Endodermal cell (in vitro differentiated cells): Measurements from ENCODE around the gene EFNA2. TPM values are rescaled to one million over a fixed set of nuclear protein-coding genes. Genes with fewer than 3 reads are reported as not detected.

Experiments
- DNase-seq: peaks from one replicate; pipeline ENCODE4 v3.0.0-alpha.2; 2017
- H3K27ac ChIP-seq: 2 replicates; pipeline ENCODE4 v1.5.1; 2013; ENCODE audit warnings: mild to moderate bottlenecking, low read depth, low read length, moderate library complexity
- H3K27me3 ChIP-seq: 2 replicates; pipeline ENCODE4 v1.6.1; 2013; ENCODE audit warnings: mild to moderate bottlenecking, low read length, moderate library complexity; ENCODE audit not compliant: insufficient read depth, control insufficient read depth, poor library complexity, severe bottlenecking
- H3K36me3 ChIP-seq: 2 replicates; pipeline ENCODE4 v1.7.0; 2013; ENCODE audit warnings: mild to moderate bottlenecking, low read length, moderate library complexity; ENCODE audit not compliant: control insufficient read depth, insufficient read depth
- H3K4me1 ChIP-seq: one replicate; pipeline ENCODE4 v1.7.0; 2013; ENCODE audit warnings: low read length; ENCODE audit not compliant: control insufficient read depth, insufficient read depth
- H3K4me3 ChIP-seq: 2 replicates; pipeline ENCODE4 v1.5.1; 2013; ENCODE audit warnings: mild to moderate bottlenecking, low read length, moderate library complexity
- H3K9ac ChIP-seq: 2 replicates; pipeline ENCODE4 v1.6.1; 2013; ENCODE audit warnings: mild to moderate bottlenecking, low read length, moderate library complexity; ENCODE audit not compliant: poor library complexity, severe bottlenecking; ENCODE audit errors: extremely low read depth
- H3K9me3 ChIP-seq: 2 replicates; pipeline ENCODE4 v1.6.1; 2013; ENCODE audit warnings: mild to moderate bottlenecking, low read length, moderate library complexity; ENCODE audit not compliant: control insufficient read depth
- H3K27ac Mint-ChIP-seq: 2 replicates; pipeline ENCODE4 v1.8.0; 2020; ENCODE audit warnings: mixed read lengths
- H3K27me3 Mint-ChIP-seq: 2 replicates; pipeline ENCODE4 v1.8.0; 2021; ENCODE audit warnings: mild to moderate bottlenecking, mixed read lengths; ENCODE audit not compliant: insufficient read depth
- H3K36me3 Mint-ChIP-seq: 2 replicates; pipeline ENCODE4 v1.8.0; 2020; ENCODE audit warnings: low read depth, mixed read lengths
- H3K4me1 Mint-ChIP-seq: 2 replicates; pipeline ENCODE4 v1.8.0; 2020; ENCODE audit warnings: mixed read lengths
- H3K4me3 Mint-ChIP-seq: 2 replicates; pipeline ENCODE4 v1.8.0; 2020; ENCODE audit warnings: mild to moderate bottlenecking, moderate library complexity, mixed read lengths
- H3K9me3 Mint-ChIP-seq: 2 replicates; pipeline ENCODE4 v1.8.0; 2020; ENCODE audit warnings: mild to moderate bottlenecking, mixed read lengths
- whole genome bisulfite sequencing, 2 experiments: methylation state at CpG; one replicate each; pipeline versions ENCODE4 v1.1.5 to v1.1.7; 2013; ENCODE audit warnings: missing lambda C conversion rate in 2 of 2, mixed read lengths in 1 of 2; ENCODE audit not compliant: insufficient coverage in 1 of 2, insufficient read length in 1 of 2; 5-methylcytosine and 5-hydroxymethylcytosine counted together
- total RNA-seq, 2 donors: library from RNA; stranded (reverse); fragmentation: NEBNext Ultra II Directional in 1 of 2; extraction: Animal tissue kit (Norgen Biotek cat#: 25700) in 1 of 2; gene quantifications; 2 replicates in 1 of 2; 3 replicates in 1 of 2; pipeline ENCODE4 v1.2.1, GENCODE V29; 2021
- TF ChIP-seq, protein P1 (sequence below): fragments of 200-600 bp; sonication (generic); conservative IDR thresholded peaks from 2 replicates; pipeline ENCODE4 v1.5.0; 2021; ENCODE audit warnings: antibody characterized with exemption, mild to moderate bottlenecking

The EFNA2 gene
- total RNA-seq, 2 donors from 2014 or later, result 28.6 to 30.7 TPM

GRCh38 chr19:1321539-1321938 lies 35.9 kb downstream of the EFNA2 start:
- H3K9me3 Mint-ChIP-seq, result no peaks in the 10 kb centered on the region
- H3K27me3 ChIP-seq, result peaks cover 8% of the 10 kb centered on the region
- no peaks in the 10 kb centered on the region for H3K36me3 ChIP-seq
- H3K4me1 ChIP-seq, result peaks cover 9% of the 10 kb centered on the region
- no peak for DNase-seq
- H3K4me1 Mint-ChIP-seq, result no peaks in the 10 kb centered on the region
- H3K27me3 Mint-ChIP-seq, result peaks cover 10% of the 10 kb centered on the region
- no peak overlapping the region for H3K27ac Mint-ChIP-seq
- H3K9me3 ChIP-seq, result no peaks in the 10 kb centered on the region
- no peak overlapping the region for H3K9ac ChIP-seq
- H3K27ac ChIP-seq, result no peak overlapping the region
- TF ChIP-seq, protein P1, sequence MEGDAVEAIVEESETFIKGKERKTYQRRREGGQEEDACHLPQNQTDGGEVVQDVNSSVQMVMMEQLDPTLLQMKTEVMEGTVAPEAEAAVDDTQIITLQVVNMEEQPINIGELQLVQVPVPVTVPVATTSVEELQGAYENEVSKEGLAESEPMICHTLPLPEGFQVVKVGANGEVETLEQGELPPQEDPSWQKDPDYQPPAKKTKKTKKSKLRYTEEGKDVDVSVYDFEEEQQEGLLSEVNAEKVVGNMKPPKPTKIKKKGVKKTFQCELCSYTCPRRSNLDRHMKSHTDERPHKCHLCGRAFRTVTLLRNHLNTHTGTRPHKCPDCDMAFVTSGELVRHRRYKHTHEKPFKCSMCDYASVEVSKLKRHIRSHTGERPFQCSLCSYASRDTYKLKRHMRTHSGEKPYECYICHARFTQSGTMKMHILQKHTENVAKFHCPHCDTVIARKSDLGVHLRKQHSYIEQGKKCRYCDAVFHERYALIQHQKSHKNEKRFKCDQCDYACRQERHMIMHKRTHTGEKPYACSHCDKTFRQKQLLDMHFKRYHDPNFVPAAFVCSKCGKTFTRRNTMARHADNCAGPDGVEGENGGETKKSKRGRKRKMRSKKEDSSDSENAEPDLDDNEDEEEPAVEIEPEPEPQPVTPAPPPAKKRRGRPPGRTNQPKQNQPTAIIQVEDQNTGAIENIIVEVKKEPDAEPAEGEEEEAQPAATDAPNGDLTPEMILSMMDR, result no peak
- 89 to 96% methylated on average over 8 to 9 of the region's 9 CpGs for WGBS, 2 experiments
- no peak overlapping the region for H3K4me3 Mint-ChIP-seq
- H3K36me3 Mint-ChIP-seq, result no peaks in the 10 kb centered on the region
- H3K4me3 ChIP-seq, result no peak overlapping the region

GRCh38 chr19:1322198-1322981 lies 36.7 kb downstream of the EFNA2 start:
- peaks cover 9% of the 10 kb centered on the region for H3K4me1 ChIP-seq
- H3K27ac Mint-ChIP-seq, result no peak overlapping the region
- H3K9me3 ChIP-seq, result no peaks in the 10 kb centered on the region
- H3K4me3 Mint-ChIP-seq, result no peak overlapping the region
- no peak overlapping the region for H3K9ac ChIP-seq
- no peak overlapping the region for H3K27ac ChIP-seq
- H3K27me3 ChIP-seq, result no peaks in the 10 kb centered on the region
- TF ChIP-seq, protein P1, result no peak
- H3K27me3 Mint-ChIP-seq, result peaks cover 2% of the 10 kb centered on the region
- no peaks in the 10 kb centered on the region for H3K9me3 Mint-ChIP-seq
- peak; percentile 30 for DNase-seq
- no peak overlapping the region for H3K4me3 ChIP-seq
- H3K36me3 Mint-ChIP-seq, result no peaks in the 10 kb centered on the region
- no peaks in the 10 kb centered on the region for H3K4me1 Mint-ChIP-seq
- WGBS, 2 experiments, result 91 to 94% methylated on average over 11 to 16 of the region's 16 CpGs
- H3K36me3 ChIP-seq, result no peaks in the 10 kb centered on the region

GRCh38 chr19:1324249-1324805 lies 38.7 kb downstream of the EFNA2 start:
- DNase-seq, result no peak
- no peak overlapping the region for H3K4me3 Mint-ChIP-seq
- H3K9ac ChIP-seq, result peak overlapping the region; percentile 77
- 92 to 97% methylated on average over 7 to 12 of the region's 12 CpGs for WGBS, 2 experiments
- H3K27me3 Mint-ChIP-seq, result no peaks in the 10 kb centered on the region
- no peak overlapping the region for H3K27ac Mint-ChIP-seq
- H3K36me3 Mint-ChIP-seq, result no peaks in the 10 kb centered on the region
- no peaks in the 10 kb centered on the region for H3K9me3 ChIP-seq
- H3K4me3 ChIP-seq, result peak overlapping the region; percentile 62
- TF ChIP-seq, protein P1, result no peak
- peaks cover 9% of the 10 kb centered on the region for H3K4me1 ChIP-seq
- H3K27me3 ChIP-seq, result no peaks in the 10 kb centered on the region
- H3K4me1 Mint-ChIP-seq, result no peaks in the 10 kb centered on the region
- peak overlapping the region; percentile 92 for H3K27ac ChIP-seq
- H3K36me3 ChIP-seq, result no peaks in the 10 kb centered on the region
- no peaks in the 10 kb centered on the region for H3K9me3 Mint-ChIP-seq
